K562 (cell line): ENCODE results near the gene NR6A1.

Experiments used
- CCAR2 ChIP-seq: fragments of 200-400 bp; formaldehyde crosslinking; IDR thresholded peaks from 2 replicates; pipeline ENCODE4 v1.6.1; 2017; ENCODE audit warnings: mild to moderate bottlenecking, low read depth, low read length
- MNT ChIP-seq, 2 experiments: fragments of 450-650 bp; conservative IDR thresholded peaks; 2 replicates each; pipeline ENCODE4 v1.6.1; 2017; ENCODE audit warnings: mild to moderate bottlenecking in 2 of 2, moderate library complexity in 2 of 2
- RCOR1 ChIP-seq, 2 experiments: IDR thresholded peaks; 2 replicates each; pipeline ENCODE4 v1.6.1; 2012; ENCODE audit warnings: low read depth in 2 of 2, low read length in 2 of 2, borderline replicate concordance in 1 of 2, improper control_type of control experiment in 1 of 2
- SP1 ChIP-seq: sonication (generic); formaldehyde crosslinking; IDR thresholded peaks from 2 replicates; pipeline ENCODE4 v1.8.1; 2022; ENCODE audit warnings: mild to moderate bottlenecking, missing genetic modification reagents
- SP2 ChIP-seq: IDR thresholded peaks from 2 replicates; pipeline ENCODE4 v1.6.1; 2011; ENCODE audit warnings: mild to moderate bottlenecking, low read depth, low read length, moderate library complexity; ENCODE audit not compliant: poor library complexity, severe bottlenecking; ENCODE audit errors: extremely low read depth
- SRF ChIP-seq, 2 experiments: fragments of 250-450, 450-650 bp in 1 of 2; sonication (Bioruptor Pico) in 1 of 2; sonication (generic) in 1 of 2; formaldehyde crosslinking; IDR thresholded peaks; 2 replicates each; pipeline versions ENCODE4 v1.5.0 to v1.5.1; 2020 to 2022; ENCODE audit warnings: mild to moderate bottlenecking in 1 of 2, missing genetic modification reagents in 1 of 2
- TFAP4 ChIP-seq: sonication (generic); formaldehyde crosslinking; IDR thresholded peaks from 2 replicates; pipeline ENCODE4 v1.8.0; 2022; ENCODE audit warnings: missing genetic modification reagents, mild to moderate bottlenecking, moderate library complexity, borderline replicate concordance
- USF2 ChIP-seq: sonication (generic); formaldehyde crosslinking; IDR thresholded peaks from 2 replicates; pipeline ENCODE4 v1.5.0; 2020; ENCODE audit warnings: missing genetic modification reagents
- ZBTB43 ChIP-seq: sonication (generic); formaldehyde crosslinking; IDR thresholded peaks from 2 replicates; pipeline ENCODE4 v1.8.0; 2023; ENCODE audit warnings: mild to moderate bottlenecking, missing genetic modification reagents
- ZNF274 ChIP-seq: IDR thresholded peaks from 2 replicates; pipeline ENCODE4 v1.6.1; 2011; ENCODE audit warnings: low read depth, mild to moderate bottlenecking, low read length, moderate library complexity, borderline replicate concordance
- ZNF561 ChIP-seq: fragments of 450-650 bp; formaldehyde crosslinking; conservative IDR thresholded peaks from 2 replicates; pipeline ENCODE4 v1.4.0; 2020; ENCODE audit warnings: mild to moderate bottlenecking, moderate library complexity

- no peak for TF ChIP-seq USF2 (CRISPR knock-in tag)
- no peak for TF ChIP-seq ZNF274
- TF ChIP-seq RCOR1 (IDR thresholded peaks at IDR 0.05; ENCODE audit: borderline replicate concordance in 1 of 2, low read depth in 2 of 2, low read length in 2 of 2) = no peak
- no peak for TF ChIP-seq ZBTB43 (CRISPR knock-in tag)
- no peak for TF ChIP-seq SP1 (CRISPR knock-in tag)
- TF ChIP-seq SP2 = no peak
- TF ChIP-seq MNT (conservative IDR thresholded peaks at IDR 0.05) = no peak
- no peak for TF ChIP-seq CCAR2
- TF ChIP-seq TFAP4 = no peak
- no peak for TF ChIP-seq SRF (CRISPR knock-in tag; IDR thresholded peaks at IDR 0.05)
- no peak for TF ChIP-seq ZNF561
Observed at GRCh38 chr9:124730772-124731171, 40.3 kb downstream of the NR6A1 start.
